Measurements from ENCODE around the gene LRRC7. TPM values are rescaled to one million over a fixed set of nuclear protein-coding genes. Genes with fewer than 3 reads are reported as not detected.

LRRC7 gene
- total RNA-seq (2022; extraction: Qiagen RNA extraction): not detected in 5 replicates

DNA sequence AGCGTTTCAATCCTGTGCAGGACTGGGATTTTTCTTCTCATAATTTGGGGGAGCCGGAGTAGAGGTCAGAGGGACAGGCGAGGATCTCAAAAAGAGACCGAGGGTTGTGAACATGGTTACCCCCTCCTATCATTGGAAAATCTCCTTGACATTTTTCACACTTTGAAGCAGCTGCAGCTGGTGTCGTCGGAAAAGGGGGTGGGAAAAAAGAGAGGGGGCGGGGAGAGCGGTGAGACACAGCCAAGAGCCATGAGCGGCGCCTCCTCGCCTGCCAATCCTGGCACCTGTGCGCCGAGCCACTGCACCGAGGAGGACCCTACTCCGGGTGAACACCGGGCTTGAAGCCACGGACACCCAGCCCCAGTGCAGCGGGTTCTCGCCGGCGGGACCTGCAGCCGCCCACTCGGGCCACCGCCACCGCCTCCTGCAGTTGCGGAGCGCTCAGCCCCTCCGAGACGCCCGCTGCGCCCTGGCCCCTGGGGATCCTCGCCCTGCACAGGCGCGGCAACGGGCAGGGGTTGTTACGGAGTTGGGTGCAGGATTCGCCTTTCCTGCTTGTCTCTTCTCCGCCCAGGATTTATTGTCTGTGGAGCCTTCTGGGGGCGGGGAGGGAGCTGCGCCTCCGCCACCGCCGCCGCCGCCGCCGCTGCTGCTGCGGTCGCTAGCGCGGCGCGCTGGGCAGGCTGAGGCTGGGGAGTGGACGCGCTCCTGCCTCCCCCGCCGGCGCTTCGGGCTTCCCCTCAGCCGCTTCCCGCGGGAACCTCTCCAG, at the start of gene LRRC7:
LRRC7 (plus strand) TSS at position 271 of the 769 bp plus-strand sequence. CDS start 718 bp downstream, outside the sequence.

All from A549 treated with CORT108297 at 1 μM for 4 hours (cell line).